Spleen (tissue), 7 donors: ENCODE results near the gene ZNF333.

Experiments used
- CTCF ChIP-seq, 11 experiments: fragments of 200-600 bp in 7 of 11; fragments of 450-650 bp in 4 of 11; sonication (generic) in 4 of 11; IDR thresholded peaks in 8 of 11; conservative IDR thresholded peaks in 3 of 11; 1 replicate in 7 of 11; 2 replicates in 4 of 11; pipeline versions ENCODE4 v1.4.0 to v1.8.0; 2016 to 2021; ENCODE audit warnings: antibody characterized with exemption in 11 of 11, inconsistent platforms in 4 of 11, mild to moderate bottlenecking in 1 of 11
- POLR2A ChIP-seq, 3 donors: fragments of 450-650 bp; IDR thresholded peaks; one replicate each; pipeline ENCODE4 v1.5.1; 2017; ENCODE audit warnings: antibody characterized with exemption in 3 of 3, mild to moderate bottlenecking in 1 of 3
- donor health status: DM: no; HTN: no; CAD: no; lungs with moderate emphysema.
- donor health status: DM: no; HTN: no; CAD: no.
- donor health status: DM: no; HTN: no; CAD: no.

GRCh38 chr19:14648506-14648905, 41.3 kb upstream of the ZNF333 start:
- TF ChIP-seq CTCF (IDR thresholded peaks at IDR 0.05 in 8 of 11, conservative IDR thresholded peaks at IDR 0.05 in 3 of 11) (no peak), POLR2A (IDR thresholded peaks at IDR 0.05) (no peak)
